ENCODE measurements around the gene NCK2. TPM values are rescaled to one million over a fixed set of nuclear protein-coding genes. Genes with fewer than 3 reads are reported as not detected.

Gene NCK2
- polyA plus RNA-seq, 1 of the 3 experiments (the other 2 are of a cell fraction) = 42.8 TPM

DNA sequence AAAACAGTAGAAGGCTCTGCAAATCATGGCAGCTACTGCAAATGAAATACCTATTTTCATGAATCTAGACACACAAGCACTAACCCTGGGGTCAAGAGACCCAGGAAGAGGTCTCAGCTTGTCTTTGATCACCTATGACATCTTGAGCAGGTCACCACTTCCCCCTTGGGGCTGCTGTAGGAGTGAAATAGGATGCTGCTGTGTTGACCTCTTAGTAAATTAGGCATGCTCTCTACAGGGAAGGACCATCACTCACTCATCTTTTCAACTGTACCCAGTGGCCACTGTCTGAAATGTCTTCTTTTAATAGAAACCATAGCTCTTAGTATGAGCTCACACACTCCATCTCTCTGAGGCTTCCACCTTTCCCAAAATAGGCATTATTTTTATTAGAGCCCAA is 83.8 kb downstream of the NCK2 start:
- H3K4me1 ChIP-seq (ENCODE audit: control insufficient read depth in 1 of 2, insufficient read depth in 2 of 2, low read depth in 1 of 2, low read length in 1 of 2) = no peaks in the 10 kb centered on the region; a peak in 1 of 4 replicates
- 0 out of 2 replicates have a peak, but pooled peaks cover 3% of the 10 kb centered on the region for H3K9me3 ChIP-seq
- peaks cover 2% of the 10 kb centered on the region; the same call in 1 of the 2 replicates for H4K20me1 ChIP-seq (ENCODE audit: insufficient read depth)
- POLR2A ChIA-PET = no interaction called here
- CTCF ChIA-PET = no interaction called here
- no peak for DNase-seq
- H3K4me2 ChIP-seq = no peak overlapping the region
- no peak overlapping the region for H3K27ac ChIP-seq (ENCODE audit: low read depth in 2 of 2, low read length in 1 of 2)
- no peaks in the 10 kb centered on the region for H3K9me2 ChIP-seq
- no peak overlapping the region for H3K4me3 ChIP-seq (ENCODE audit: low read depth in 2 of 2, low read length in 1 of 2)
- H2AFZ ChIP-seq (ENCODE audit: low read depth) = no peak overlapping the region
- TF ChIP-seq RXRA (IDR thresholded peaks at IDR 0.05; ENCODE audit: borderline replicate concordance, low read depth) = no peak
- TF ChIP-seq, protein P1, sequence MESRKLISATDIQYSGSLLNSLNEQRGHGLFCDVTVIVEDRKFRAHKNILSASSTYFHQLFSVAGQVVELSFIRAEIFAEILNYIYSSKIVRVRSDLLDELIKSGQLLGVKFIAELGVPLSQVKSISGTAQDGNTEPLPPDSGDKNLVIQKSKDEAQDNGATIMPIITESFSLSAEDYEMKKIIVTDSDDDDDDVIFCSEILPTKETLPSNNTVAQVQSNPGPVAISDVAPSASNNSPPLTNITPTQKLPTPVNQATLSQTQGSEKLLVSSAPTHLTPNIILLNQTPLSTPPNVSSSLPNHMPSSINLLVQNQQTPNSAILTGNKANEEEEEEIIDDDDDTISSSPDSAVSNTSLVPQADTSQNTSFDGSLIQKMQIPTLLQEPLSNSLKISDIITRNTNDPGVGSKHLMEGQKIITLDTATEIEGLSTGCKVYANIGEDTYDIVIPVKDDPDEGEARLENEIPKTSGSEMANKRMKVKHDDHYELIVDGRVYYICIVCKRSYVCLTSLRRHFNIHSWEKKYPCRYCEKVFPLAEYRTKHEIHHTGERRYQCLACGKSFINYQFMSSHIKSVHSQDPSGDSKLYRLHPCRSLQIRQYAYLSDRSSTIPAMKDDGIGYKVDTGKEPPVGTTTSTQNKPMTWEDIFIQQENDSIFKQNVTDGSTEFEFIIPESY (IDR thresholded peaks at IDR 0.05; ENCODE audit: borderline replicate concordance, low read depth) = no peak
- TF ChIP-seq, protein P2, sequence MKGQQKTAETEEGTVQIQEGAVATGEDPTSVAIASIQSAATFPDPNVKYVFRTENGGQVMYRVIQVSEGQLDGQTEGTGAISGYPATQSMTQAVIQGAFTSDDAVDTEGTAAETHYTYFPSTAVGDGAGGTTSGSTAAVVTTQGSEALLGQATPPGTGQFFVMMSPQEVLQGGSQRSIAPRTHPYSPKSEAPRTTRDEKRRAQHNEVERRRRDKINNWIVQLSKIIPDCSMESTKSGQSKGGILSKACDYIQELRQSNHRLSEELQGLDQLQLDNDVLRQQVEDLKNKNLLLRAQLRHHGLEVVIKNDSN (IDR thresholded peaks at IDR 0.05; ENCODE audit: borderline replicate concordance, low read depth) = no peak
- TF ChIP-seq CHD2 (IDR thresholded peaks at IDR 0.05; ENCODE audit: low read length, partially characterized antibody) = no peak
- TF ChIP-seq FOSL2 (IDR thresholded peaks at IDR 0.05; ENCODE audit: borderline replicate concordance, low read depth) = no peak
- TF ChIP-seq RAD21 (IDR thresholded peaks at IDR 0.05; ENCODE audit: low read length) = no peak
- TF ChIP-seq, protein P3, sequence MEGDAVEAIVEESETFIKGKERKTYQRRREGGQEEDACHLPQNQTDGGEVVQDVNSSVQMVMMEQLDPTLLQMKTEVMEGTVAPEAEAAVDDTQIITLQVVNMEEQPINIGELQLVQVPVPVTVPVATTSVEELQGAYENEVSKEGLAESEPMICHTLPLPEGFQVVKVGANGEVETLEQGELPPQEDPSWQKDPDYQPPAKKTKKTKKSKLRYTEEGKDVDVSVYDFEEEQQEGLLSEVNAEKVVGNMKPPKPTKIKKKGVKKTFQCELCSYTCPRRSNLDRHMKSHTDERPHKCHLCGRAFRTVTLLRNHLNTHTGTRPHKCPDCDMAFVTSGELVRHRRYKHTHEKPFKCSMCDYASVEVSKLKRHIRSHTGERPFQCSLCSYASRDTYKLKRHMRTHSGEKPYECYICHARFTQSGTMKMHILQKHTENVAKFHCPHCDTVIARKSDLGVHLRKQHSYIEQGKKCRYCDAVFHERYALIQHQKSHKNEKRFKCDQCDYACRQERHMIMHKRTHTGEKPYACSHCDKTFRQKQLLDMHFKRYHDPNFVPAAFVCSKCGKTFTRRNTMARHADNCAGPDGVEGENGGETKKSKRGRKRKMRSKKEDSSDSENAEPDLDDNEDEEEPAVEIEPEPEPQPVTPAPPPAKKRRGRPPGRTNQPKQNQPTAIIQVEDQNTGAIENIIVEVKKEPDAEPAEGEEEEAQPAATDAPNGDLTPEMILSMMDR (IDR thresholded peaks at IDR 0.05) = no peak
- TF ChIP-seq MXI1 (IDR thresholded peaks at IDR 0.05; ENCODE audit: low read depth, low read length) = no peak
- no peak for TF ChIP-seq SMC3 (IDR thresholded peaks at IDR 0.05; ENCODE audit: low read depth, low read length)
- TF ChIP-seq RCOR1 (IDR thresholded peaks at IDR 0.05; ENCODE audit: low read length) = no peak
- TF ChIP-seq RFX5 (IDR thresholded peaks at IDR 0.05; ENCODE audit: low read length) = no peak
- TF ChIP-seq POLR2AphosphoS5 (IDR thresholded peaks at IDR 0.05; ENCODE audit: low read depth, low read length) = no peak
- TF ChIP-seq MEF2A (IDR thresholded peaks at IDR 0.05; ENCODE audit: borderline replicate concordance, low read depth) = no peak
- no peak for TF ChIP-seq EZH2phosphoT487 (IDR thresholded peaks at IDR 0.05; ENCODE audit: borderline replicate concordance, low read depth)
- peaks cover 29% of the 10 kb centered on the region for H3K79me2 ChIP-seq (ENCODE audit: insufficient read depth)
- H3K36me3 ChIP-seq (replicated peaks in 1 of 2; ENCODE audit: control insufficient read depth in 1 of 2, insufficient read depth in 2 of 2, low read length in 1 of 2) = peaks cover 0 to 2% of the 10 kb centered on the region in 2 experiments
- no peaks in the 10 kb centered on the region for H3K27me3 ChIP-seq (ENCODE audit: insufficient read depth)
- H3F3A ChIP-seq (replicated peaks; ENCODE audit: insufficient read depth) = peaks cover 6% of the 10 kb centered on the region
- H3K9ac ChIP-seq = no peak overlapping the region

Measured in SK-N-SH (cell line).